Skeletal muscle satellite cell (primary cell): ENCODE results near the gene RERE.
A peak's percentile ranks its signal among the peaks of the same experiment; 100 is the strongest.

Experiments
- H3K27me3 ChIP-seq: 2 replicates; pipeline ENCODE4 v1.7.0; 2013; ENCODE audit warnings: low read length; ENCODE audit not compliant: control insufficient read depth, insufficient read depth
- H3K36me3 ChIP-seq: 2 replicates; pipeline ENCODE4 v1.7.0; 2013; ENCODE audit warnings: mild to moderate bottlenecking, control low read depth, low read length; ENCODE audit not compliant: insufficient read depth
- H3K4me1 ChIP-seq: 2 replicates; pipeline ENCODE4 v1.7.0; 2013; ENCODE audit warnings: low read length; ENCODE audit not compliant: control insufficient read depth, insufficient read depth
- H3K4me2 ChIP-seq: 2 replicates; pipeline ENCODE4 v1.7.0; 2013; ENCODE audit warnings: mild to moderate bottlenecking, low read length
- H3K4me3 ChIP-seq: 2 replicates; pipeline ENCODE4 v1.7.0; 2013; ENCODE audit warnings: low read length
- H3K9ac ChIP-seq: 2 replicates; pipeline ENCODE4 v1.7.0; 2013; ENCODE audit warnings: mild to moderate bottlenecking, low read depth, low read length, moderate library complexity
- H3K9me3 ChIP-seq: replicated peaks from 2 replicates; pipeline ENCODE4 v1.7.0; 2013; ENCODE audit warnings: mild to moderate bottlenecking, control low read depth, low read length

Gene RERE

DNA sequence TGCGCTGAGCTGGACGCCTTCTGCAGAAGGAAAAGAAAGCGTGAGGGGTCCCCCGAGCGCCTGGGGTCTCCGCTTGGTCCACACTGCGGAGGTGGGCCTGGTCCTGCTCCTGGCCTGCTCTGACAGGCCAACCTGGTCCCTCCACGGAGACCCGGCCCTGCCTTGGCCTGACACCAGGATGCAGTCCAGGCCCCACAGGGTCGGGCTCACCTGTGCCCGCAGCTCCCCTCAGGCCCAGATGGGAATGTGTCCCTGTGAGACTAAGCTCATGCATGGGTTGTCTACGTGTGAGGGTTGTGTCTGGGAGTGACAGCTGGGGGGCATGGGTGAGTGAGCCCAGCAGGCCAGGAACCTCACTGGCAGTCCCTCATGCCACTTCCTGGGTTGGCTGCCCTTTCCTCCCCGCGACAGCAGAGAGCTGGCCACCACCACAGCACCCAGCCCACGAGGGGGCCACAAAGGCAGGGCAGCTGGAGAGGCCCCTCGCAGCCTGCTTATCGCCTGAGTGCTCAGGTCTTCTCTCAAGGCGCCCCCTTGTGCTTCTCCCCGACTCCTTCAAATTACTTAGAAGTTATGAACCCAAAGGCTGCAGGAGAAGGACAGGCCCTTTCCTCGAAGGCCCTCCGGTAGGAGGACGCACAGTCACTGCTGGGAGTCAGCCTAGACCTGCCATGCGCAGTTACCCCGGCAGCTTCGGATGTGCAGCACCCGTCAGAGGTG lies 458.4 kb downstream of the RERE start:
- Histone ChIP-seq H3K4me1 (peaks cover 1% of the 10 kb centered on the region), H3K27me3 (no peaks in the 10 kb centered on the region), H3K4me2 (no peak overlapping the region), H3K9ac (no peak overlapping the region), H3K9me3 (no peaks in the 10 kb centered on the region), H3K36me3 (peaks cover 89% of the 10 kb centered on the region), H3K4me3 (no peak overlapping the region)

DNA sequence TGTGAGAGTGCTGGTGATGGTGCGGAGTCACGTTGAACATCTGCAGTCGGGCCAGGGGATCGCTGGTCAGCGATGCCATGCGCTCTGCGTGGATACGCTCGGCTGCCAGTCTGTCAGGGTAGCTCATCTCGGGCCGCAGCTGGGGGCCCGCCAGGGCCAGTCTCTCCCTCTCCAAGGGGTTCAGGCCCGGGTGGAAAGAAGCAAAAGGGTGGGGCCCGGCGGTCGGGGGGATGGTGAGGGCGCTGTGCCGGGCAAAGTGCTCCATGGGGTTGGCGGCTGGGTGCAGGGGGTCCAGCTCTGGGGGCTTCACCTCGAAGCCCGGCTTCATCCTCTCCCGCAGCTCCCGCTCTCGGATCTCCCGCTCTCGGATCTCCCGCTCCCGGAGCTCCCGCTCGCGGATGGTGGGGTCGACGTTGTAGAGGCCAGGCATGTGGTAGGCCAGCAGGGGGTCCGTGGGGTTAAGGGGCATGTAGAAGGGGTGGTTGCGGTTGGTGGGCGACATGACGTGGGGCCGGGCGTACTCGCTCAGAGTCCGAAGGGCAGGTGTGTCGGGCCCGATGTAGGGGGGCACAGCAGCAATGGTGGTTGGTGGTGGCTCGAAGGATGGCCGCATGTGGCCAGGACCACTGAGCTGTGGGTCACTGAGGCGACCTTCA lies 459.1 kb downstream of the RERE start:
- Histone ChIP-seq H3K4me2 (no peak overlapping the region), H3K36me3 (peaks cover 89% of the 10 kb centered on the region), H3K9me3 (no peaks in the 10 kb centered on the region), H3K4me3 (no peak overlapping the region), H3K4me1 (peaks cover 8% of the 10 kb centered on the region), H3K9ac (no peak overlapping the region), H3K27me3 (no peaks in the 10 kb centered on the region)

DNA sequence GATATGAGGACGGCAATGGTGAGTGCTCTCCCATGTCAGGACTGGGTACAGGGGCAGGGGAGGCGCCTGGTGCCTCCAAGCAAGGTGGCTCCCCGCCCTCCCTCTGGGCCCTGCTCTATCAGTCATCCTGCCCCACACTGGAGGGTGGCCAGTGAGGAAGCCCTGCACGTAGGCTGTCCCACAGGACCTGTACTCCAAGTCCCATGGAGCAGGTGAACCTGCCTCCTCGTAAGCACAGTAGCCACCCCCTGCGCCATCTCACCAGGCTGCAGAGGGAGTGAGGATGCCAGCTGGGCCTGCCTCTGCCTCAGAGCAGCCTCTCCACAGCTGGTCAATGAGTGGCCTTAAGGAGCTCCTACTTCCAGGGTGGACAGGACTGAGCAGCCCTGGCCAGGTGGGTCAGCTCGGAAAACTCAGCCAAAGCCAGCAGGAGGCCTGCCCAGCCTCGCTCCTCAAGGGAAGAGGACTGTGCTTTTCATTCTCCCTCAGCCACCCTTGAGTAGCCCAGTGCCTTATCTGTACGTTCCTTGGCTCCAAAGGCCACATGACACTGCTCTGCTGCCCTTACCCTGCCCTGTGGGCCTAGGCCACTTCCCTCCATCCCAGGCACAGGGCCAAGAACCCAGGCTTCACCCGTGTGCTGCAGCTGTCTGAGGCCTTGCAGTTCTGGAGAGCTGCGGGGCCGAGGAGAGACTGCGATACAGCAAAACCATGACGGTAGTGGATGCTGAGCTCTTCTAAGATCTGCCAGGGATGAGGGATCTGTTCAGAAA lies 459.9 kb downstream of the RERE start:
- peaks cover 13% of the 10 kb centered on the region for H3K4me1 ChIP-seq

DNA sequence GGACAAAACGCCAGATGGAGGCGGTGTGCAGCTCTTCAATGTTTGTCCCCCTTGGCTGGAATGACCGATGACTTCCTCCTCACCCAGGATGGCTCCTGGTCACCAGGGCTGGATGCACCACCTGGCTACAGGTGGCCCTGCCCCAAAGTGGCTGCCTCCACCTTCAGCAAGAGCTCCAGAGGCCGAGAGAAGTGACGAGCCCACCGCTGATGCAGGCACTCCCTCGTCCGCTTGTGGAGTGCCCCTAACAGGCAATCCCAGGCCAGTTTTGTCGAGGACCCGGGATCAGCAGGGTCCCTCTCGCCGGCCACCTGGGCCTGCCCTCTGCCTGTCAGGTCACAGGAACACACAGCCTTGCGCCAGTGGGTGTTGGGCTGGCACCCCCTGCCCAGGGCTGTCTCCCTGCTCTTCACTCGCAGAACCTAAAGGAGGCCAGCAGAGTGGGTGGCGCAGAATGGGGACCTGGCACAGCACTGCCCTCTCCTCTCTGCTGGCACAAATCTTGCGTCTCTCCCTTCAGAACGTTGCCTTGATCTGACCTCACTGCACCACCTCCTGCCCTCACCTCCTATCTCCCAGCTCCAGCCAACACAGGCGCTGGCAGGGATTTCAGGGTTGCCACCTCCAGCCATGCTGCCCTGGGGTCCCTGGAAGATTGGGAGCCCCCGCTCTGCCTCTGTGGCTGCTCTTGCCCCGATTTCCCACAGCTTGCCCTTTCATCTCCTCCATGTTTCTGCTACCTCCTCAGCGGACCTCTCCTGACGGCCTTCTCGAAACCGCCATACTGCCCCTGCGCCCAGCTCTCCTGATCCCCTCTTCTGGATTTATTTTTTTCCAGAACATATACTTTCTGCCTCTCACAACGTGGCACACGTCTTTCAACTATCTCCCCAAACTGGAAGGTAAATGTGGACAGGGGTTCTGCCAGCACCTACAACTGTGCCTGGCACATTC lies 460.9 kb downstream of the RERE start:
- Histone ChIP-seq H3K36me3 (peaks cover 84% of the 10 kb centered on the region), H3K27me3 (no peaks in the 10 kb centered on the region), H3K4me1 (peaks cover 13% of the 10 kb centered on the region), H3K9me3 (no peaks in the 10 kb centered on the region), H3K4me2 (no peak overlapping the region), H3K4me3 (no peak overlapping the region), H3K9ac (no peak overlapping the region)

More for the DNA sequence above, 459.9 kb downstream of the RERE start:
- H3K36me3 ChIP-seq: peaks cover 90% of the 10 kb centered on the region
- no peak overlapping the region for H3K4me2 ChIP-seq
- H3K4me3 ChIP-seq: no peak overlapping the region
- no peaks in the 10 kb centered on the region for H3K27me3 ChIP-seq
- H3K9ac ChIP-seq: no peak overlapping the region
- H3K9me3 ChIP-seq: no peaks in the 10 kb centered on the region

DNA sequence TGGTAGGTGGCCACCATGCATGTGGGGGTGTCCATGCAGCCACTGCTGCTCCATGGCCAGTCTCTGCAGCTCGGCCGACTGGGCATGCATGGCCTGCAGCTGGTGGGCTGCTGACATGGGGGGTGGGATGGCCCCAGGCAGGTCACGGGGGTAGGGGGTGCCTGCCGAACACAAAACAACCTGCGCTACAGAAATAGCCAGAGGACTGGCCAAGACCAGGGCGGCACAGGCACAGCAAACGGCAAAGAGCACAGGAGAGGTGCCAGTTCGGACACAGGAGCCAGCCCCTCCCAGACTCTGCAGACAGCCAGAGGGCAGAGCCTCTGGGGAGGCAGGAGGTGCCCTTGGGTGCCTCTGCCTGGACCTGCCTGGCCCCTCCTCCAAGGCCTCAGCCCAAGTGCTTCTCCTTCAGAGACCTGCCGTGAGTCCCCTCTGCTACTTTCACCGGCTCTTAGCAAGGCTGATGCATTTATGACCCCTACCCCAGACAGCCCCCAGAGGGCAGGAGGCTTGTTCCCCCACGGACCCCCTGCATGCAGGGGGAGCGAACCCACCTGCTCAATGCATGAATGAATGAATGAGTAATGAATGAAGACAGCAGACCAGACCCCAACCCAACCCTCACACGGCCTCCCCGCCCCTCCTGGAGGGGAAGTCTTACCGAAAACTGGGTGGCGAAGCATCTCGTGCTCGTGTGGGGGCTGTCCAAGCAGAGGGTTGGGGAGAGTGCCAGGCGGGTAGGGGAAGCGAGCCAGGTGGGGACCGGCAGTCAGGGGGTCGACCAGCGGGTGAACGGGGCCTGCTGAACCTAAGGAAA lies 461.8 kb downstream of the RERE start:
- H3K9ac ChIP-seq: no peak overlapping the region

DNA sequence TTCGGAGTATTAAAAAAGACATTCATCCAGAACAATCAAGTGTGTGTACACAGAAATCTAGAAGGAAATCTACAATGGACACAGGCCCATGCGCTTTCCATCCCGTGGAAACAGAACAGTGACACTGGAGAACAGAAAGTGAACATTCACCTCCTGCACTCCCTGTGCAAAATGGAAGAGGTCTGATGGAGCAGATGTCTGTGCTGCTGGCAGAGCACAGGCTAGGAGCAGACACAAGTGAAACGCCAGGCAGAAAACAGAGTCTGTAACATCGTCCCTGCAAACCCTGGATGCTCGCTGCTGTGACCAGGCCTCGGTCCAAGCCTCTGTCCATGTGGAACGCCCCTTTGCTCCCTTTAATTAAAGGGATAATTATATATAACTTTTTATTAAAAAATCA lies 463.4 kb downstream of the RERE start:
- no peaks in the 10 kb centered on the region for H3K27me3 ChIP-seq
- no peak overlapping the region for H3K4me3 ChIP-seq
- H3K36me3 ChIP-seq: peaks cover 67% of the 10 kb centered on the region
- no peak overlapping the region for H3K4me2 ChIP-seq
- H3K9me3 ChIP-seq: no peaks in the 10 kb centered on the region
- peaks cover 21% of the 10 kb centered on the region for H3K4me1 ChIP-seq
- H3K9ac ChIP-seq: peak overlapping the region; percentile 3

More for the DNA sequence above, 461.8 kb downstream of the RERE start:
- H3K9me3 ChIP-seq: no peaks in the 10 kb centered on the region
- H3K27me3 ChIP-seq: no peaks in the 10 kb centered on the region
- H3K4me2 ChIP-seq: no peak overlapping the region
- peaks cover 13% of the 10 kb centered on the region for H3K4me1 ChIP-seq
- H3K36me3 ChIP-seq: peaks cover 77% of the 10 kb centered on the region
- no peak overlapping the region for H3K4me3 ChIP-seq

DNA sequence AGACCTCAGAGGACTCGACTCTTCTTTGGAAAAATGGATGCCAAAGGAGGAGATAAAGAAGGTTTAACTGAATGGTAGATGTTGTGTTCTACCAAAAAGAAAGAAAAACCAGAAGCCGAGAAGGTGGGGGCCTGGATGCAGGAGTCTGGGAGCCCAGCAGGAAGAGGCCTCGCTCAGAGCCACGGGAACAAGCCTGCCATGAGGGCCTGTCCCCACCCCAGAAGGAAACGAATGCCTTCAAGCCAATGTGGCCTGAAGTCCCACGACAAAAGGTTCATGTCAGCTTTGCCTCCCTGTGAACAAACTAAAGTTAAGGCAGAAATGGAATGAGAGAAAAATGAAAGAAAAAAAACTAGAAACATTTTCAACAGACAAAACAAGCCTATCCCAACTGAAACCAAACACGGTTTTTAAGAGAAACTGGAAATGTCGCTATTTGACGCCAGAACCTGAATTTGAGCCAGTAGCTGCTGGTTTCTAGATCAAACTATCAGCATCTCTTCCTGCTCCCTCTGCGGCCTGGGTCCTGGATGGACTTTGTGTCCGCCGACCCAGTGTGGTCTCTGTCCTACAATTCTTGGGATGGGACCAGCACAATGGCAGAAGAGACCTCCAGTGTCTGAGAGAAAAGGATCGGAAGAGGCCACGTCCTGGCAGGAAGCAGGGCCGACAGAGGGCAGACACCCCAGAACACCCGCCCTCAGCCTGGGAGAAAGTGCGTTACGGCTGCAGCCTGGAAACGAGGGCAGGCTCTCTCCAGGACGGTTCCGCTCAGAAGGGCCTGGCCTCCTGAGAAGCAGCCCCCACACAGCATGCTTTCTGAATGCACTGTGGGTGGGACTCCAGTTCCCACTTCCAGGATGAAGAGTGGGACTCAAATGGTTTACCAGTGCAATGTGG lies 464.3 kb downstream of the RERE start:
- Histone ChIP-seq H3K4me3 (no peak overlapping the region), H3K36me3 (peaks cover 58% of the 10 kb centered on the region), H3K27me3 (no peaks in the 10 kb centered on the region), H3K4me1 (peaks cover 27% of the 10 kb centered on the region), H3K4me2 (no peak overlapping the region), H3K9ac (peak overlapping the region; percentile 35), H3K9me3 (no peaks in the 10 kb centered on the region)

DNA sequence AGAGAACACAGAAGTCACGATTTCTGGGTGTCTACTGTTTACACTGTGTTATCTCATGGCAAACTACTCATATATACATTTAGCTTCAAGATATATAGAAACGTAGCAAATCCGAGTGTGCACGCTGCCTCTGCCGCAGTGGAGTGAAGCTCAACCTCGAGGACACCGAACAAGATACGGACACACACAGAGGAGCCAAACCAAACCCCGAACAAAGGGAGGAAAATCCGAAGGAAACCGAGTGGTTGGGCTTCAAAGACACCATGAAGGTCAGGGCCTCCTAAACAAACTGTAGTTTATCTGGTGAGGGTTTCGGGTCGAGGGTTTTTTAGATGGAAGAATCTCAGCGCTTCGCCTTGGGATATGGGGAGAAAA lies 465.0 kb downstream of the RERE start:
- no peak overlapping the region for H3K4me3 ChIP-seq
- no peaks in the 10 kb centered on the region for H3K9me3 ChIP-seq
- H3K9ac ChIP-seq: no peak overlapping the region
- no peak overlapping the region for H3K4me2 ChIP-seq
- H3K4me1 ChIP-seq: peaks cover 27% of the 10 kb centered on the region
- H3K36me3 ChIP-seq: peaks cover 51% of the 10 kb centered on the region
- no peaks in the 10 kb centered on the region for H3K27me3 ChIP-seq

DNA sequence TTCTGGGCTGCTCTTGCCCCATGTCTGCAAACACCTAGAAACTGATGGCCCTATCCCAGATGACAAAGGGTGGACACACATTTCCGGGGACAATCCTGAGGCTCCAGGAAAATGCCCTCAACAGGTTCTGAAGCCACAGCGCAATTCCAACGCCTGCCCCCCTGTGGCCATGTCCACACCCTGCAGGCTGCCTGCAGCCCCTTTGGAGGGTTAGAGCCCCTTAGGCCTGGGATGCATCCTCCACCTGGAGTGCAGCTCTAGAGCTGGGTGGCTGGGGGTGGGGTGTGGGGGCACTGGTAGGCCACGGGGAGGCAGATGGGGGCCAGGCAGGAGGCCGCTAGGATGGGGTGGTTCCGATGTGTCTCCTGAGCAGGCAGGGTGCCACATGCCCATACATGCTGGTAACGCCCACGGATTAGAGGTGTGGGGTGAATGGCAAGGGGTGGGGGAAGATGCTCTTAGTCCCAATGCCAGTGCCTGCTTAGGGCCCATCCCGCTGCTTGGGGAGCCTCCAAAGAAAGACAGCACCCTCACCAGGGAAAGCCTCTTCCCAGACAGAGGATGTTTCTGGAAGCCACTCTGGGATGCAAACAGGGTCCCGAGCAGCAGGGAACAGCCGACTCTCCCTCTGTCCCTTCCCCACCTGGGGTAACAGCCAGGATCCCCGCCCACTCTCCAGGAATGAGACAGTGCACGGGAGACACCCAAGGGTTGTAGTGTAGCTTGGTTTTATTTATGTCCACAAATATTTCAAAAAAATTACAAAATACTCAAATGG lies 465.6 kb downstream of the RERE start:
- no peaks in the 10 kb centered on the region for H3K9me3 ChIP-seq
- H3K4me2 ChIP-seq: no peak overlapping the region
- no peak overlapping the region for H3K9ac ChIP-seq
- peaks cover 45% of the 10 kb centered on the region for H3K36me3 ChIP-seq
- no peaks in the 10 kb centered on the region for H3K27me3 ChIP-seq
- H3K4me3 ChIP-seq: no peak overlapping the region
- H3K4me1 ChIP-seq: peaks cover 27% of the 10 kb centered on the region
